Measurements from ENCODE around the gene KIF1A.

KIF1A gene

DNA sequence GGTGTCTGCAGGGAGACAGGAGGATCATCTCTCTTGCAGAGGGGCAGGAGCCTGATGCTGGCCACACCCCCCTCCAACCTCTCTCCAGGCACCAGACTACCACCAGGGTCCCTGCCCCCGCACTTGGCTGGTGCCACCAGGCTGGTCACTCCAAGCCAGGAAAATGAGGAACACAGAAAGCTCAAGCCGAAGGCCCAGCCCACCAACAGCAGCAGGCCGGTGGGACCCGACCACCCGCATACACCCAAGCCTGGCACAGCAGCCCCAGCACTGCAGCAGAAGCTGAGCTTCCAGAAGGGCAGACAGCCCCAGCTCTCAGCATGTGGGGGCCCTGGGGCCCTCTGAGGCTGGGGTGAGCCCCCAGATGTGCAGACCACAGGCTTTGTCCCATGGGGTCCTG is 52.7 kb downstream of the KIF1A start:
- no peak for DNase-seq (ENCODE audit: low spot score)

- DNase-seq (ENCODE audit: low spot score) = no peak
Observed at GRCh38 chr2:240766072-240766471, 53.9 kb downstream of the KIF1A start.

DNA sequence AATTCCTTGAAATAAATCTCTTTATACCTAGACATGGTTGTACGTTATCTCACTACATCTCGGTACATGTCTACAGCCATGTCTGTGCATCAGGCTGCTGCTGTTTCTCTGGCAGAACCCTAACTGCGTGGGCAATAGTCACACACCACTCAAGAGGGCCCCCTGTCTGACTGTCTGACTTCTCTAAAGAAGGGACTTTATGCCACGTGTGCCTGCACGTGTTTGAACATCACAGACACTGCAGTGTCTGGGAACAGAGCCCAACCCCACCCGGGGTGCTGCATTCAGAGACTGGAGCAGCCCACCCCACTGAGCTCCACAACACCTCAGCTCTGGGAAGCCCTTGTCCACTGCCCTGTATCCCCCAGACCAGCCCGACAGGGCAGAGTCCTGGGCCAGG is 55.0 kb downstream of the KIF1A start:
- no peak for DNase-seq (ENCODE audit: low spot score)

DNA sequence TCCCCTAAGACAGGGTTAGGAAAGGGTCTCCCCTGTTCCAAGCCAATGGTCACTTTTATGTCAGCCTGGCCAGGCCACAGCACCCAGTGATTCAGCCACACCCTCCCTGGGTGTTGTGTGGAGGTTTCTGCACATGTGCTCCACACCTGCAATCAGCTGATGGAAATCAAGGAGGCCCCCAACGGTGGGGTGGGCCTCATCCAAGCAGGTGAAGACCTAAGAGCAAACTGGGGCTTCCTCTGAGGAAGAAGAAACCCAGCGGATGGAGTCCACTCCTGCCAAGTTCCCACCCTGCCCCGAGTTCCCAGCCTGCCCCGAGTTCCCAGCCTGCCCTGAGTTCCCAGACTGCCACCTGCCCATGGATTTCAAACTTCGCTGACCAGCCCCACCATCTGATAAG is 55.4 kb downstream of the KIF1A start:
- no peak for DNase-seq (ENCODE audit: low spot score)

- no peak for DNase-seq (ENCODE audit: low spot score)
Observed at GRCh38 chr2:240762971-240763370, 57.0 kb downstream of the KIF1A start.

- no peak for DNase-seq (ENCODE audit: low spot score)
Observed at GRCh38 chr2:240762249-240762648, 57.8 kb downstream of the KIF1A start.

- no peak for DNase-seq (ENCODE audit: low spot score)
Observed at GRCh38 chr2:240760576-240761246, 59.3 kb downstream of the KIF1A start.

- no peak for DNase-seq (ENCODE audit: low spot score)
Observed at GRCh38 chr2:240760121-240760520, 59.9 kb downstream of the KIF1A start.

- no peak for DNase-seq (ENCODE audit: low spot score)
Observed at GRCh38 chr2:240759459-240759858, 60.6 kb downstream of the KIF1A start.

DNA sequence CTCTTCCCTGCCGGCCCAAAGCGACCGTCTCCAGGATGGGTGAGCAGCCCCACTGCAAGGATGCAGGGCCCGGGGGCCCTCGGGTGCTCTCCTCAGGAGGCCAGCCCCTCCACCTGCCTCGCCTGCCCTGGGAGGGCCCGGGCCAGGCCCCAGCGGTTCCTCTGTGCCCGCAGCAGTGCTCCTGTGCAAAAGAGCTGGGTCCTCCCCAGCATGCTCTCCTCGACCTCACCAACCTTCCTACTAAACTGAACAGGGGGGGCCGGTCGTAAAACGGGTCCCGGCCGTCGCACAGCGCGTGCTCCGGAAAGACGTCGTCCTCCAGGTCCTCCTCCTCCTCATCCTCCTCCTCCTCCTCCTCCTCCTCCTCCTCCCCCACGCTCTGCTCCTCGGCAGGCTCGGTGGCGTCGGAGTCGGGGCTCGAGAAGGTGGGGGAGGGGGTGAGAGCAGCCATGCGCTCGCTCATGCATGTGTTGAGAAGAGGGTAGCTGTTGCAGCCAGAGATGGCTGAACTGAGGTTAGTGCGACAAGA is 62.9 kb downstream of the KIF1A start:
- DNase-seq (ENCODE audit: low spot score) = no peak

DNA sequence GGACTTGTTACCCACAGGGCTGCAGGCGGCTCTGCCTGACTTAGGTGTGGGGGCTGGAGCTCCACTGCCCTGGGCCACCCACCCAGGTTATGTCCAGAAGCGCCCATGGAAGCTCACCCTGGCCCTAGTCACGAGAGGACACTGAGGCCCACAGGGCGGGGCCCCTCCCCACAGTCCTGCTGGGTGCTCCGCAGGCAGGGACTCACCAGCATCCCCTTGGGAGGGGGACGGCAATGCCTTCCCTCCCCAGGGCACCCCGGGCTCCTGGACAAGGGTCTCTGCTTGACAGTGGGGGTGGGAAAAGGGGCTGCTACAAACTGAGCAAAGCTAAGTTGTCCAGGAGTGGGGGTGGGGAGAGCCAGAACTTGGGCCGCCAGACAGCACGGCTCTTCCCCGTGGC is 67.8 kb downstream of the KIF1A start:
- DNase-seq (ENCODE audit: low spot score) = no peak

GRCh38 chr2:240750409-240750808 is 69.6 kb downstream of the KIF1A start:
- no peak for DNase-seq (ENCODE audit: low spot score)

DNA sequence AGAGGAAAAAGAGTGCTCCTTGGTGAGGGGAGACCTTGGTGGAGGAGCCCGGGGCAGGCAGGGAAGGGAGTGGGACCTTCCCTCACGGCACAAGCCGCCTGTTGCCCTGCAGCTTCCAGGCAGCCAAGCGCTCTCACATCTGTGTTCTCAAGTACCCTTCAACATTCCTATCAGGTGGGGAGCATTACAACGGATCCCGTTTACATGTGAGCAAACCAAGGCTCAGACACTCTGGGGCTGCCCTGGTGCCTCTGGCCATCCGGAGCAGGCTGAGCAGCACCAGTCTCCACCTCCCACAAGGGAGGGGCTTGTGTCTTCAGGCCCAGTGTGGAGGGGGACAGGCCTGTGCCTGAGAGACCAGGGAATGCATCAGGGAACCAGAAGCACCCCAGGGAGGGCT is 70.5 kb downstream of the KIF1A start:
- DNase-seq (ENCODE audit: low spot score) = no peak

DNA sequence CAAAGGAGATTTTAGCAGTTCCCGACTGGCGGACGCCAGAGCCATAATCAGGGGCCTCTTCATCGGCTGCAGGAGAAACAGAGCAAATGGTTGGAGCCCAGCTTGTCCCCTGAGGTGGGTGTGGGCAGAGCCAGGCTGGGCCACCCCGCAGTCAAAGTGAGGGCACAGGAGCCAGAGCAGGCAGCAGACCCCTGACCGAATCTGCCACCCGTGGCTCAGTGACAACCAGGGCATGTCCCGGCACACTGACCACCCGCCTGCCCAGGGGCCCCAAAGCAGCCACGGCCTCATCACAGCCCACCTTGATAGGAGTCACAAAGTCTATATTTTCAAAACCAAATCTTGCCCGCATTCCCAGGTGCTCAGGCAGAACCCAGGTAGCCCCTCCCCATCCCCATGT is 72.8 kb downstream of the KIF1A start:
- DNase-seq (ENCODE audit: low spot score) = no peak

- no peak for DNase-seq (ENCODE audit: low spot score)
Observed at GRCh38 chr2:240746671-240747070, 73.3 kb downstream of the KIF1A start.

DNA sequence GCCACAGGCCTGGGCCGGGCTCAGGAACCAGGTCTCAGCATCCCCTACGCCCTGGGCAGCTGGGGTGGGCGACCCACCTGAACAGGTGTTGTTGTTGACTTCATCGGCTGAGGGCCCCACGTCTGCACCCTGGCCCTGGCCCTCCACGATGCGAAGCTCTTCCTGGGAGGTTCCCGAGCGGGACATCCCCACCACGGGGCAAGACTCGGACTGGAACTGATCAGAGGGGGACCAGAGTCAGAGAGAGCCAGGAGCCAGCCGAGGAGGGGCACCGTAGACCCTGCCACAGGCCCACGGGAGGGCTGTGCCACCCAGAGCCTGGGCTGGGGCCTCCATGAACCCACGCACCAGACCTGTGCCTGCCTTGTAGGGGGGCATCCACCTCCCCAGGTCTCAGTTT is 74.1 kb downstream of the KIF1A start:
- no peak for DNase-seq (ENCODE audit: low spot score)

- no peak for DNase-seq (ENCODE audit: low spot score)
Observed at GRCh38 chr2:240745456-240745855, 74.6 kb downstream of the KIF1A start.

GRCh38 chr2:240742602-240743095 is 77.4 kb downstream of the KIF1A start:
- DNase-seq (ENCODE audit: low spot score) = no peak

DNA sequence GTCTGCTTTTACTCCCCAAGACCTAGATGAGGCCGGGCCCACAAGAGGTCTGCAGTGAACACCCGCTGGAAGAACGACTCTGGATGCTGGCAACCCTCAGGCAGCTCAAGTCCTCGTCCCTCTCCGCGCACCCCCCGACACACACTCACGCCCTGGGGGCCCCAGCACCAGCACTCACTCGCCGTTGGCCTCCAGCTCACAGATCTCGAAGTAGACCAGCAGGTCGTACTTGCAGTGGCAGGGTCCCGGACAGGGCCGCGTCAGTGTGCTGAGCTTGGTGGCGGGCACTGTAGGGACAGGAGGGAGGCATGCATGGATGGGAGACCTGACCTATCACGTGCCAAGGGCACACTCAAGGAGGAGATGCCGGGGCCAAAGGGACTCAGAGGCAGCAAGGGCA is 78.9 kb downstream of the KIF1A start:
- no peak for DNase-seq (ENCODE audit: low spot score)

DNA sequence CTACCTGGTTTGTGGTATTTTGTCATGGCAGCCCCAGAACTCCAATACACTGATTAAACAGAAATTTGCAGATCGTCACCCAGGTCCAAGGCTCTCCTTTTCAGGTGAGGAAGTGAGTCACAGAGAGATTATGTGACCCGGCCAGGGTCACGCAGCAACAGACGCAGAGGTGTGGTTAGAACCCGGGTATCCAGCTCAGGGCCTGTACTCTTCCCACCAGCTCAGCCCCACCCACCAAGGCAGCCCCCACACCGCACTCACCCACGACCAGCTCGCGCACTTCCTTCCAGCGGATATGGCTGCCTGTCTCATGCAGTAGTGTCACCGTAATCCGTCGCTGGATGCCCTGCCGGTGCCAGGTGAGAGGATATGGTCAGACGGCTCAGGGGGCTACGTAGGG is 80.2 kb downstream of the KIF1A start:
- DNase-seq (ENCODE audit: low spot score) = peak; percentile 20

DNA sequence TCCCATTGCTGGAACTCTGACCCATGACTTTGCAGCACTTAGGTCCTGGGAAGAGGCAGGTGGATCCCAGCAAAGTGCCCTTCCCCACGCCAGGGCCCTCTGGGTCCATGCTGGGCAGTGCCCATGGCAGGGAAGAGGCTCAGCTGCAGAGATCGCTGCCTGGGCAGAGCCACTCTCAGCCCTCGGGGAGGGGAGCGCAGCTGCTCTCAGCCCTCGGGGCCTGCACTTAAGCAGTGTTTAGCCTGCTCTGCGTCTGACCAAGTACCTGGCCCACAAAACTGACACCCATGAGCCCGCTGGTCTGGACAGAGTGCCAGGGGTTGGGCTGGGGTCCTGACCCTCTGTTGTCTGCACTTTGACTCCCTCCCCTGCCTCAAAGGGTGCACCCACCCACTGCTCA is 82.1 kb downstream of the KIF1A start:
- DNase-seq (ENCODE audit: low spot score) = no peak

- DNase-seq (ENCODE audit: low spot score) = no peak
Observed at GRCh38 chr2:240737512-240737911, 82.5 kb downstream of the KIF1A start.

DNA sequence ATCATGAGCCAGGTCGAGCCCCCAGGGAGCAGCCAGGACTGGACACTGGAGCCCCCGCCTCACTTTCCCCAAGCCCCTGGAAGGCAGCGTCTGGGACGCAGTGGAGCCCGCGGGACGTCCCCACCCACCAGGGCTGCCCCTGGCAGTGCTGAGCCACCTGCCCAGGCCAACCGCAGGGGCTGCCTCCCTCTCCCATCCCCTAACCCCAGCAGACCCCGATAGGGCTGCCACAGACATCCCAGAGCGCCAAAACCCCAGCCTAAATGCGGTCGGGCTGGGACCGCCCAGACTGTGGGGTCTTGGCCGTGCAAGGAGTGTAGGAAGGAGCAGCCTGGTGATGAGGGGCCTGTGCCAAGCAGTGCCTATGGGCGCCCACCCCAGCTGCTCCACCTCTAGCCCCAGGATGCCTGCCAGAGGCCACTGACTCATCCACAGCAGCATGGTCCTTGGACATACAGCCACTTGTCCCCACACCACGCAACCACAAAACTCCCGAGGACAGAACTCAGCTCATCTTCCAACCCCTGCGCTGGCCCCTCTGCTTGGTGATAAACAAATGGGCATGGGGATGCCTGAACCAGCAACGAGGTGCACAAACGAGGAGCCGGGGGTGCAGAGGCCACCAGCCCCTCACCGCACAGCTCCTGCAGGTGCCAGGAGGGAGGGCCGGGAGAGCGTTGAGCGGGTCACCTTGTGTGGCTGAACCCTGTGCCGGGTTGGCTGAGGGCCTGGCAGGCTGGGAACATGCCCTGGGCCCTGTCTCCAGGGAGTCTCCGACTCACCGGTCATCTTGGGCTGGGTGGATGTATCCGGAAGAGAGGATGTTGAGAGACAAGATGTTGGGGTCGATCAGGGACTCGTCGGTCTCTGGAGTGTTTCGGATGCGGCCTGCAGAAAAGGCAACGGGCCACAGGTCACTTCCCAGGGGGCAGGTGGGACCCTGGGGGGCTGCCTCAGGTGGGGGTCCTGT is 83.5 kb downstream of the KIF1A start:
- no peak for DNase-seq (ENCODE audit: low spot score)

All from SW480 (cell line).